Thymus (tissue), 11 donors: ENCODE measurements around the gene LRIT1. TPM values are rescaled to one million over a fixed set of nuclear protein-coding genes. Genes with fewer than 3 reads are reported as not detected.
A peak's percentile ranks its signal among the peaks of the same experiment; 100 is the strongest.

Experiments used
- DNase-seq, 9 donors: peaks; one replicate each; pipeline ENCODE4 v3.0.0-alpha.2; 2013; ENCODE audit warnings: low spot score in 9 of 9, low read depth in 6 of 9, missing footprints in 1 of 9
- H3K27ac ChIP-seq, 2 donors: one replicate each; pipeline ENCODE4 v1.5.1; 2013; ENCODE audit warnings: control low read depth in 1 of 2, low read depth in 1 of 2, low read length in 1 of 2, mild to moderate bottlenecking in 1 of 2, moderate library complexity in 1 of 2
- H3K27me3 ChIP-seq, 2 donors: one replicate each; pipeline ENCODE4 v1.5.1; 2013; ENCODE audit warnings: low read length in 1 of 2; ENCODE audit not compliant: control insufficient read depth in 2 of 2, insufficient read depth in 1 of 2
- H3K36me3 ChIP-seq, 2 donors: one replicate each; pipeline ENCODE4 v1.5.1; 2013; ENCODE audit warnings: low read length in 1 of 2, mild to moderate bottlenecking in 1 of 2, moderate library complexity in 1 of 2; ENCODE audit not compliant: control insufficient read depth in 2 of 2, insufficient read depth in 2 of 2
- H3K4me1 ChIP-seq, 2 donors: one replicate each; pipeline ENCODE4 v1.5.1; 2013; ENCODE audit warnings: low read length in 2 of 2; ENCODE audit not compliant: control insufficient read depth in 2 of 2, insufficient read depth in 2 of 2
- H3K4me3 ChIP-seq, 2 donors: one replicate each; pipeline ENCODE4 v1.5.1; 2013; ENCODE audit warnings: low read length in 2 of 2, control low read depth in 1 of 2, mild to moderate bottlenecking in 1 of 2
- H3K9me3 ChIP-seq, 2 donors: one replicate each; pipeline ENCODE4 v1.5.1; 2013; ENCODE audit warnings: low read length in 1 of 2, mild to moderate bottlenecking in 1 of 2; ENCODE audit not compliant: control insufficient read depth in 2 of 2, insufficient read depth in 1 of 2
- WGBS: extraction: QIAGEN DNeasy Blood & Tissue Kit; methylation state at CpG from one replicate; pipeline ENCODE4 v1.1.7; 2013; 5-methylcytosine and 5-hydroxymethylcytosine counted together
- polyA plus RNA-seq: library from polyadenylated mRNA; stranded (reverse); fragments of 200-250 nt; gene quantifications from one replicate; pipeline ENCODE4 v1.2.3, GENCODE V29; 2013
- total RNA-seq: library from RNA; stranded (reverse); fragments of 120-200 nt; gene quantifications from one replicate; pipeline ENCODE4 v1.2.4, GENCODE V29; 2013
- donor health status: healthy.

Gene LRIT1
- total and polyA plus RNA-seq, 2 donors: not detected

- Histone ChIP-seq H3K9me3 (no peaks in the 10 kb centered on the region), H3K27ac (no peak overlapping the region), H3K4me3 (no peak overlapping the region), H3K36me3 (no peaks in the 10 kb centered on the region), H3K27me3 (peaks cover 0 to 6% of the 10 kb centered on the region in 2 donors), H3K4me1 (no peaks in the 10 kb centered on the region)
- WGBS: 88% methylated on average over 2 of the region's 2 CpGs
- DNase-seq: no peak
Measured at GRCh38 chr10:84211566-84211965, 29.8 kb downstream of the LRIT1 start.

- Histone ChIP-seq H3K36me3 (no peaks in the 10 kb centered on the region), H3K27me3 (peaks cover 0 to 2% of the 10 kb centered on the region in 2 donors), H3K4me1 (no peaks in the 10 kb centered on the region), H3K27ac (no peak overlapping the region), H3K9me3 (no peaks in the 10 kb centered on the region), H3K4me3 (no peak overlapping the region)
- 93% methylated on average over 10 of the region's 10 CpGs for WGBS
- no peak for DNase-seq
Measured at GRCh38 chr10:84208023-84208422, 33.3 kb downstream of the LRIT1 start.

GRCh38 chr10:84205853-84206525 is 35.4 kb downstream of the LRIT1 start:
- Histone ChIP-seq H3K9me3 (peaks cover 0 to 1% of the 10 kb centered on the region in 2 donors), H3K4me3 (no peak overlapping the region), H3K4me1 (no peaks in the 10 kb centered on the region), H3K36me3 (no peaks in the 10 kb centered on the region), H3K27me3 (no peaks in the 10 kb centered on the region), H3K27ac (no peak overlapping the region)
- WGBS: 75% methylated on average over 6 of the region's 6 CpGs
- no peak for DNase-seq

- Histone ChIP-seq H3K27ac (no peak overlapping the region), H3K9me3 (peaks cover 0 to 1% of the 10 kb centered on the region in 2 donors), H3K36me3 (no peaks in the 10 kb centered on the region), H3K4me1 (no peaks in the 10 kb centered on the region), H3K27me3 (no peaks in the 10 kb centered on the region), H3K4me3 (no peak overlapping the region)
- peak in 5 of 9 donors; percentile 27 to 69 (median 47) for DNase-seq
- WGBS: 33% methylated on average over 8 of the region's 8 CpGs
Measured at GRCh38 chr10:84205049-84205852, 36.1 kb downstream of the LRIT1 start.

GRCh38 chr10:84204610-84205009 is 36.7 kb downstream of the LRIT1 start:
- Histone ChIP-seq H3K4me1 (no peaks in the 10 kb centered on the region), H3K27me3 (no peaks in the 10 kb centered on the region), H3K27ac (no peak overlapping the region), H3K9me3 (peaks cover 0 to 1% of the 10 kb centered on the region in 2 donors), H3K4me3 (no peak overlapping the region), H3K36me3 (no peaks in the 10 kb centered on the region)
- no peak for DNase-seq
- 90% methylated on average over 4 of the region's 4 CpGs for WGBS

- no peaks in the 10 kb centered on the region for H3K4me1 ChIP-seq
- H3K27ac ChIP-seq: no peak overlapping the region
- no peak overlapping the region for H3K4me3 ChIP-seq
- WGBS: 91% methylated on average over 4 of the region's 4 CpGs
- DNase-seq: no peak
- no peaks in the 10 kb centered on the region for H3K36me3 ChIP-seq
- H3K27me3 ChIP-seq: no peaks in the 10 kb centered on the region
- H3K9me3 ChIP-seq: peaks cover 0 to 1% of the 10 kb centered on the region in 2 donors
Measured at GRCh38 chr10:84204122-84204521, 37.2 kb downstream of the LRIT1 start.

GRCh38 chr10:84202349-84202748 is 39.0 kb downstream of the LRIT1 start:
- Histone ChIP-seq H3K27ac (no peak overlapping the region), H3K9me3 (peaks cover 0 to 1% of the 10 kb centered on the region in 2 donors), H3K4me3 (no peak overlapping the region), H3K36me3 (no peaks in the 10 kb centered on the region), H3K27me3 (peaks cover 0 to 14% of the 10 kb centered on the region in 2 donors), H3K4me1 (no peaks in the 10 kb centered on the region)
- 92% methylated on average over 5 of the region's 5 CpGs for WGBS
- no peak for DNase-seq

- Histone ChIP-seq H3K27me3 (peaks cover 0 to 20% of the 10 kb centered on the region in 2 donors), H3K36me3 (no peaks in the 10 kb centered on the region), H3K27ac (no peak overlapping the region), H3K9me3 (peaks cover 0 to 1% of the 10 kb centered on the region in 2 donors), H3K4me1 (no peaks in the 10 kb centered on the region), H3K4me3 (no peak overlapping the region)
- no peak for DNase-seq
- WGBS: 95% methylated on average over 11 of the region's 11 CpGs
Measured at GRCh38 chr10:84201682-84202081, 39.7 kb downstream of the LRIT1 start.

- no peak overlapping the region for H3K4me3 ChIP-seq
- peaks cover 0 to 2% of the 10 kb centered on the region in 2 donors for H3K4me1 ChIP-seq
- WGBS: 81% methylated on average over 6 of the region's 6 CpGs
- no peak overlapping the region for H3K27ac ChIP-seq
- peaks cover 0 to 1% of the 10 kb centered on the region in 2 donors for H3K9me3 ChIP-seq
- no peaks in the 10 kb centered on the region for H3K36me3 ChIP-seq
- H3K27me3 ChIP-seq: peaks cover 0 to 25% of the 10 kb centered on the region in 2 donors
- DNase-seq: no peak
Measured at GRCh38 chr10:84201244-84201606, 40.1 kb downstream of the LRIT1 start.
